Measurements from ENCODE around the gene MGME1. TPM values are rescaled to one million over a fixed set of nuclear protein-coding genes. Genes with fewer than 3 reads are reported as not detected.
A peak's percentile ranks its signal among the peaks of the same experiment; 100 is the strongest.
"Not testable (repeated sequence)": the region's sequence is repeated elsewhere in the genome, so short reads cannot be mapped to it uniquely, and the experiment has no call there.

MGME1 gene
- total and polyA plus RNA-seq, 4 donors = 10.1 to 19.1 (median 11.5) TPM

GRCh38 chr20:17959257-17959627 is 9.6 kb upstream of the MGME1 start:
- no peaks in the 10 kb centered on the region for H3K27me3 ChIP-seq (ENCODE audit: control insufficient read depth in 3 of 3, insufficient read depth in 3 of 3, low read length in 2 of 3)
- H3K36me3 ChIP-seq (ENCODE audit: control insufficient read depth in 4 of 4, insufficient read depth in 4 of 4, low read length in 4 of 4) = peaks cover 5 to 15% (median 10%) of the 10 kb centered on the region in 4 donors
- peak overlapping the region; percentile 26 to 58 for H3K27ac ChIP-seq (ENCODE audit: low read depth in 1 of 2, low read length in 1 of 2)
- H3K4me1 ChIP-seq (ENCODE audit: control insufficient read depth in 5 of 5, insufficient read depth in 5 of 5, low read length in 5 of 5) = peaks cover 19 to 65% (median 47%) of the 10 kb centered on the region in 5 donors
- ATAC-seq (ENCODE audit: insufficient read depth, low FRiP score) = no peak
- DNase-seq = no peak
- TF ChIP-seq CTCF (IDR thresholded peaks at IDR 0.05; ENCODE audit: control extremely low read depth, extremely low read depth) = no peak
- WGBS, 2 donors = 60% methylated on average over 5 of the region's 5 CpGs
- no peak overlapping the region for H3K4me3 ChIP-seq
- H3K9me3 ChIP-seq (ENCODE audit: control insufficient read depth in 4 of 4, insufficient read depth in 3 of 4, low read length in 3 of 4) = no peaks in the 10 kb centered on the region
- peak overlapping the region in 1 of 2 donors; percentile 56 for H3K9ac ChIP-seq (ENCODE audit: insufficient read depth in 1 of 2, low read length in 2 of 2)

- DNase-seq; H3K27me3 ChIP-seq (ENCODE audit: control insufficient read depth in 3 of 3, insufficient read depth in 3 of 3, low read length in 2 of 3); H3K9me3 ChIP-seq (ENCODE audit: control insufficient read depth in 4 of 4, insufficient read depth in 3 of 4, low read length in 3 of 4); H3K4me3 ChIP-seq; ATAC-seq (ENCODE audit: insufficient read depth, low FRiP score); H3K36me3 ChIP-seq (ENCODE audit: control insufficient read depth in 4 of 4, insufficient read depth in 4 of 4, low read length in 4 of 4): not testable (repeated sequence)
- WGBS, 2 donors = 86 to 92% methylated on average over 16 of the region's 16 CpGs
- peak overlapping the region in 1 of 2 donors; percentile 70 for H3K27ac ChIP-seq (ENCODE audit: low read depth in 1 of 2, low read length in 1 of 2)
- peak overlapping the region in 1 of 2 donors; percentile 74 for H3K9ac ChIP-seq (ENCODE audit: insufficient read depth in 1 of 2, low read length in 2 of 2)
- peaks cover 20 to 75% (median 59%) of the 10 kb centered on the region in 5 donors for H3K4me1 ChIP-seq (ENCODE audit: control insufficient read depth in 5 of 5, insufficient read depth in 5 of 5, low read length in 5 of 5)
These were observed 8.4 kb upstream of the MGME1 start for GRCh38 chr20:17960400-17960885.

- ATAC-seq (ENCODE audit: insufficient read depth, low FRiP score) (no peak), DNase-seq (peak; percentile 63 to 75 (median 65))
- Histone ChIP-seq H3K4me3 (no peak overlapping the region), H3K27me3 (ENCODE audit: control insufficient read depth in 3 of 3, insufficient read depth in 3 of 3, low read length in 2 of 3) (no peaks in the 10 kb centered on the region), H3K9ac (ENCODE audit: insufficient read depth in 1 of 2, low read length in 2 of 2) (peak overlapping the region in 1 of 2 donors; percentile 74), H3K36me3 (ENCODE audit: control insufficient read depth in 4 of 4, insufficient read depth in 4 of 4, low read length in 4 of 4) (peaks cover 0 to 8% (median 5%) of the 10 kb centered on the region in 4 donors), H3K4me1 (ENCODE audit: control insufficient read depth in 5 of 5, insufficient read depth in 5 of 5, low read length in 5 of 5) (peaks cover 20 to 77% (median 54%) of the 10 kb centered on the region in 5 donors), H3K9me3 (ENCODE audit: control insufficient read depth in 4 of 4, insufficient read depth in 3 of 4, low read length in 3 of 4) (no peaks in the 10 kb centered on the region), H3K27ac (ENCODE audit: low read depth in 1 of 2, low read length in 1 of 2) (peak overlapping the region in 1 of 2 donors; percentile 55)
- 29 to 50% methylated on average over 6 of the region's 6 CpGs for WGBS, 2 donors
- no peak for TF ChIP-seq CTCF (IDR thresholded peaks at IDR 0.05; ENCODE audit: control extremely low read depth, extremely low read depth)
These were observed 7.8 kb upstream of the MGME1 start for GRCh38 chr20:17960927-17961586.

GRCh38 chr20:17961587-17961940 is 7.3 kb upstream of the MGME1 start:
- Histone ChIP-seq H3K27ac (ENCODE audit: low read depth in 1 of 2, low read length in 1 of 2) (no peak overlapping the region), H3K9ac (ENCODE audit: insufficient read depth in 1 of 2, low read length in 2 of 2) (peak overlapping the region in 1 of 2 donors; percentile 61), H3K36me3 (ENCODE audit: control insufficient read depth in 4 of 4, insufficient read depth in 4 of 4, low read length in 4 of 4) (peaks cover 0 to 6% (median 5%) of the 10 kb centered on the region in 4 donors), H3K4me3 (no peak overlapping the region), H3K27me3 (ENCODE audit: control insufficient read depth in 3 of 3, insufficient read depth in 3 of 3, low read length in 2 of 3) (no peaks in the 10 kb centered on the region), H3K4me1 (ENCODE audit: control insufficient read depth in 5 of 5, insufficient read depth in 5 of 5, low read length in 5 of 5) (peaks cover 20 to 82% (median 49%) of the 10 kb centered on the region in 5 donors), H3K9me3 (ENCODE audit: control insufficient read depth in 4 of 4, insufficient read depth in 3 of 4, low read length in 3 of 4) (no peaks in the 10 kb centered on the region)
- TF ChIP-seq CTCF (IDR thresholded peaks at IDR 0.05; ENCODE audit: control extremely low read depth, extremely low read depth) = no peak
- DNase-seq = no peak
- WGBS, 2 donors = 50 to 76% methylated on average over 1 of the region's 1 CpG
- no peak for ATAC-seq (ENCODE audit: insufficient read depth, low FRiP score)

All from lung (tissue), 12 donors.